Duodenal mucosa (tissue), 2 donors: ENCODE data around the gene MORF4L1.
"Not testable (repeated sequence)": the region's sequence is repeated elsewhere in the genome, so short reads cannot be mapped to it uniquely, and the experiment has no call there.

Source experiments
- H3K27ac ChIP-seq: one replicate; pipeline ENCODE4 v1.7.0; 2013; ENCODE audit warnings: low read depth, low read length
- H3K27me3 ChIP-seq, 2 donors: one replicate each; pipeline ENCODE4 v1.7.0; 2013; ENCODE audit warnings: low read length in 2 of 2, control low read depth in 1 of 2; ENCODE audit not compliant: insufficient read depth in 2 of 2, control insufficient read depth in 1 of 2
- H3K36me3 ChIP-seq, 2 donors: one replicate each; pipeline ENCODE4 v1.7.0; 2013; ENCODE audit warnings: low read length in 2 of 2, control low read depth in 1 of 2; ENCODE audit not compliant: insufficient read depth in 2 of 2, control insufficient read depth in 1 of 2
- H3K4me1 ChIP-seq, 2 donors: one replicate each; pipeline ENCODE4 v1.7.0; 2013; ENCODE audit warnings: low read length in 2 of 2, control low read depth in 1 of 2; ENCODE audit not compliant: insufficient read depth in 2 of 2, control insufficient read depth in 1 of 2
- H3K4me3 ChIP-seq, 2 donors: one replicate each; pipeline ENCODE4 v1.7.0; 2013; ENCODE audit warnings: low read length in 2 of 2, low read depth in 1 of 2
- H3K9ac ChIP-seq, 2 donors: one replicate each; pipeline ENCODE4 v1.7.0; 2013; ENCODE audit warnings: low read length in 2 of 2, low read depth in 1 of 2
- H3K9me3 ChIP-seq, 2 donors: one replicate each; pipeline ENCODE4 v1.7.0; 2013; ENCODE audit warnings: low read length in 2 of 2, control low read depth in 1 of 2; ENCODE audit not compliant: control insufficient read depth in 1 of 2

Gene MORF4L1

DNA sequence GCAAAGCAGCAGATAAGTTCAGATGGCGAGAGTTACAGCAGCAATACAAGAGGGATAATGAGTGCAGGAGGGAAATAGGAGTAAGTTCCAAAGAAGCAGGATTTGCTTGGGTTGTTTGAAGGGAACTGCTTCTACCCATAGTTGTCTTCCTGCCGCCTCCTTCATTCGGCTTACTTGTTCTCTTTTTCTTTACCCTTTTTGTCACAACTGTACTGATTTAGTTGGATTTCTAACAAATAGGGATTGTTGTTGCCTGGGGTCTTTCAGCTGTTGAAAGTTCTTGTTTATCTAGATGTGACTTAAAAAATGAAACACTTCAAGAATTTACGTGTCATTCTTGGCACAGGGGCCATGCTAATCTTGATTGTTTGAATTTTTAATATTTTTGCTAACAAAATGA lies 25.9 kb downstream of the MORF4L1 start:
- H3K36me3 ChIP-seq, result peaks cover 34 to 85% of the 10 kb centered on the region in 2 donors
- H3K4me1 ChIP-seq, result no peaks in the 10 kb centered on the region
- H3K4me3 ChIP-seq, result no peak overlapping the region
- H3K27me3 ChIP-seq, result no peaks in the 10 kb centered on the region
- no peak overlapping the region for H3K9ac ChIP-seq
- H3K9me3 ChIP-seq, result no peaks in the 10 kb centered on the region
- H3K27ac ChIP-seq, result no peak overlapping the region

DNA sequence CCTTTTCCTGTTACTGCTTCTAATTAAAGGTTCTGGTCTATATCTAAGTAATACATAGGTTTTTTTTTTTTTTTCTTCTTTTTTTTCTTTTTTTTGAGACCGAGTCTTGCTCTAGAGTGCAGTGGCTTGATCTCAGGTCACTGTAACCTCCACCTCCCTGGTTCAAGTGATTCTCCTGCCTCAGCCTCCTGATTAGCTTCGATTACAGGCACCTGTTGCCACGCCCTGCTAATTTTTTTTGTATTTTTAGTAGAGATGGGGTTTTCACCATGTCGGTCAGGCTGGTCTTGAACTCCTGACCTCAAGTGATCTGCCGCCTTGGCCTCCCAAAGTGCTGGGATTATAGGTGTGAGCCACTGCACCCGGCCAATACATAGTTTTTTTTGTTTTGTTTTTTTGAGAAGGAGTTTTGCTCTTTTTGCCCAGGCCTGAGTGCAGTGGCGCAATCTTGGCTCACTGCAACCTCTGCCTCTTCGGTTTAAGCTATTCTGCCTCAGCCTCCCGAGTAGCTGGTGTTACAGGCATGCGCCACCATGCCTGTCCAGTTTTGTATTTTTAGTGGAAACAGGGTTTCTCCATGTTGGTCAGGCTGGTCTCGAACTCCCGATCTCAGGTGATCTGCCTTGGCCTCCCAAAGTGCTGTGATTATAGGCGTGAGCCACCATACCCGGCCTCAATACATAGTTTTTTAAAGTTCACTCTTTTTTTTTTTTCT lies 28.3 kb downstream of the MORF4L1 start:
- H3K36me3 ChIP-seq, result peaks cover 21 to 85% of the 10 kb centered on the region in 2 donors
- H3K9ac ChIP-seq, H3K27me3 ChIP-seq, H3K4me1 ChIP-seq, H3K4me3 ChIP-seq, H3K27ac ChIP-seq, H3K9me3 ChIP-seq: not testable (repeated sequence)

DNA sequence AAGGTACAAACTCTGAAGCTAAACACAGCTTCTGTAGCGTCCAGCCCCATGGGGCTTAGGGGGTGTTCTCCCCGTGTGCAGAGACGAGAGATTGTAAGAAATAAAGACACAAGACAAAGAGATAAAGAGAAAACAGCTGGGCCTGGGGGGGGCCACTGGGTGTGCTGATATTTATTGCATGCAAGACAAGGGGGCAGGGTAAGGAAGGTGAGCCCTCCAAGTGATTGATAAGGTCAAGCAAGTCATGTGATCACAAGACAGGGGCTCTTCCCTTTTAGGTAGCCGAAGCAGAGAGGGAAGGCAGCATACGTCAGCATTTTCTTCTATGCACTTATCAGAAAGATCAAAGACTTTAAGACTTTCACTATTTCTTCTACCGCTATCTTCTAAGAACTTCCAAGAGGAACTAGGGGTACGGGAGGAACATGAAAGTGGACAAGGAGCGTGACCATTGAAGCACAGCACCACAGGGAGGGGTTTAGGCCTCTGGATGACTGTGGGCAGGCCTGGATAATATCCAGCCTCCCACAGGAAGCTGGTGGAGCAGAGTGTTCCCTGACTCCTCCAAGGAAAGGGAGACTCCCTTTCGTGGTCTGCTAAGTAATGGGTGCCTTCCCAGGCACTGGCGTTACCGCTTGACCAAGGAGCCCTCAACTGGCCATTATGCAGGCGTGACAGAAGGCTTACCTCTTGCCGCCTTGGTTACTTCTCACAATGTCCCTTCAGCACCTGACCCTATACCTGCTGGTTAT lies 29.8 kb downstream of the MORF4L1 start:
- peaks cover 25 to 87% of the 10 kb centered on the region in 2 donors for H3K36me3 ChIP-seq

DNA sequence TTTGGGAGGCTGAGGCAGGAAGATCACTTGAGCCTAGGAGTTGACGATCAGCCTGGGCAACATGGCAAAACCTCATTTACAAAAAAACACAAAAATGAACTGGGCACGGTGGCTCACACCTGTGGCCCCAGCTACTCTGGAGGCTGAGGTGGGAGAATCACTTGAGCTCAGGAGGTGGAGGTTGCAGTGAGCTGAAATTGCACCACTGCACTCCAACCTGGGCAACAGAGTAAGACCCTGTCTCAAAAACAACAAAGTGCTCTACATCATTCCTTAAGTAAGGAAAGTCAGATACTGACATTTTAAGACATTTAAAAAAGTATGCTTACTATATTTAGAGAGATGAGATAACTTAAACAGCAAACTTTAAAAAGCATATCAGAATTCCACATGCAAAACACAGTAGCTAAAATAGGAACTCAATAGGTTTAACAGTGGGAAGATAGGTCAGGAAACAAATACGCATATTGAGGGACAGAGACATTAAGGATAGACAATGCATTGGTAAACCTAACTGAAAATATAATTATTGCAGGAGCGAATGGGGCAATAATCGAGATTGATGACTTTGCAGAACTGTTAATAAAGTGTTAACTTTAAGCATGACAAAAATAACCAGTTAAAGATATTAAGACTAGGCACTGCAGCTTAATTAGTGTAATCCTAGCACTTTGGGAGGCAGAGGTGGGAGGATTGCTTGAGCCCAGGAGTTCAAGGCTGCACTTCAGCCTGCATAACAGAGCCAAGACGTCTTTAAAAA lies 32.1 kb downstream of the MORF4L1 start:
- H3K4me1 ChIP-seq, result no peaks in the 10 kb centered on the region
- no peak overlapping the region for H3K27ac ChIP-seq
- no peak overlapping the region for H3K9ac ChIP-seq
- no peaks in the 10 kb centered on the region for H3K9me3 ChIP-seq
- H3K27me3 ChIP-seq, result no peaks in the 10 kb centered on the region
- no peak overlapping the region for H3K4me3 ChIP-seq
- H3K36me3 ChIP-seq, result peaks cover 24 to 77% of the 10 kb centered on the region in 2 donors

More for the DNA sequence above, 29.8 kb downstream of the MORF4L1 start:
- not testable (repeated sequence) for H3K4me1 ChIP-seq, H3K27ac ChIP-seq, H3K9ac ChIP-seq, H3K27me3 ChIP-seq, H3K4me3 ChIP-seq, H3K9me3 ChIP-seq

DNA sequence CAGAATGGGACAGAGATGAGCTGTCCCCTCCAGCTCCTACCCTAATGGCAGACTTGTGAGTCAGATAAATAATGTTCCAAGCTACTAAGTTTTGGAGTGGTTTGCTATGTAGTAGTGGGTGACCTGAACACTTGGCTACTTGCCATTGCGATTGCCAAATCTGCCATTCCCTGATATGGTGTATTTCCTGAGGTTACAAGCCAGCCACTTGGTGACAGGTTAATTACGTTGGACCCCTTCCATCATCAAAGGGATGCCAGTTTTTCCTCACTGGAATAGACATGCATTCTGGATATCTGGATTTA lies 33.6 kb downstream of the MORF4L1 start:
- peaks cover 22 to 82% of the 10 kb centered on the region in 2 donors for H3K36me3 ChIP-seq
- H3K27ac ChIP-seq, result no peak overlapping the region
- no peak overlapping the region for H3K4me3 ChIP-seq
- H3K27me3 ChIP-seq, result no peaks in the 10 kb centered on the region
- no peak overlapping the region for H3K9ac ChIP-seq
- no peaks in the 10 kb centered on the region for H3K9me3 ChIP-seq
- H3K4me1 ChIP-seq, result no peaks in the 10 kb centered on the region

DNA sequence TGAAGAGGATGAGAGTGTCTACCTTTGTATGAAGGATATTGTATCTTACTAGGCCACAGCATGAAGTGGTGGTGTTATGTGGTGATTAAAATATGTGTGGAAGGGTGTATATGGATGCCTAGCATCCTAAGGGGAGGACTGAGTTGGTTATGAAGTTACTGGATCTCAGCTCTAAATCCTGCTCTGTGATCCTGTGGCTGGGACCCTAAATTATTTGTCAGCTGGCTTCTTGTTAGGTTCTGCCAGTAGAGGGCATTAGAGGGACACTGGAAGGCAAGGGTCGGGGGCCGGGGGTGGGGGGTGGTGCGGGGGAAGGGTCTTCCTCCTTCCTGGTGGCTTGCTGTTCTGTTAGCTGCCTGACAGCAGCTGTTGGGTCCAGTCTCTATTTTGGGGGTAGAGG lies 34.9 kb downstream of the MORF4L1 start:
- Histone ChIP-seq H3K4me1 (peaks cover 0 to 3% of the 10 kb centered on the region in 2 donors), H3K27me3 (no peaks in the 10 kb centered on the region), H3K27ac (no peak overlapping the region), H3K36me3 (peaks cover 22 to 76% of the 10 kb centered on the region in 2 donors), H3K9me3 (no peaks in the 10 kb centered on the region), H3K4me3 (no peak overlapping the region), H3K9ac (no peak overlapping the region)

DNA sequence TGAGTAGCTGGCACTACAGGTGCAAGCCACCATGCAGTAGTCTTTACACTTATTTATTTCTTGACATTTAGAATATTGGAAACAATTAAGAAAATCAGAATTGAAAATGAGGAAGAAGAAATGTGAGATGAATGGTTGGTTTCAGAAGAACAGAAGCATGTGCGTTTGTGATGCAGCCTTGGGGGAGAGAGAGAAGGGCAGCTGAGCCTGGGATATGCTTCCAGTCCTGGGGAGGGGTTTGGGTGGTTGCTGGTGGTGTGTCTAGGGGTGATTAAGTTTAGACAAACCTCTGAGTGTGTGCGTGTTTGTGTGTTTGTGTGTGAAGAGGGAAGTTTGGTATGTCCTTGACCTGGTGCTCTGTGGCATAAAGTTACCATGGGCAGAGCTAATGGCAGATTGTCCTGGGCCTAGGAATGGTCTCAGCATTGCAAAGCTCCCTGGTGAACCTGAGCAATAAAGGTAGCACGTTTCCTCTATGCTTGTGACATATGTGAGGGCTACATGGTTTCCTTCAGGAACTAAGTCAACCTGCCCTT lies 36.5 kb downstream of the MORF4L1 start:
- Histone ChIP-seq H3K27me3 (no peaks in the 10 kb centered on the region), H3K36me3 (peaks cover 17 to 67% of the 10 kb centered on the region in 2 donors), H3K4me1 (peaks cover 4 to 20% of the 10 kb centered on the region in 2 donors), H3K4me3 (no peak overlapping the region), H3K27ac (no peak overlapping the region), H3K9me3 (no peaks in the 10 kb centered on the region), H3K9ac (no peak overlapping the region)

DNA sequence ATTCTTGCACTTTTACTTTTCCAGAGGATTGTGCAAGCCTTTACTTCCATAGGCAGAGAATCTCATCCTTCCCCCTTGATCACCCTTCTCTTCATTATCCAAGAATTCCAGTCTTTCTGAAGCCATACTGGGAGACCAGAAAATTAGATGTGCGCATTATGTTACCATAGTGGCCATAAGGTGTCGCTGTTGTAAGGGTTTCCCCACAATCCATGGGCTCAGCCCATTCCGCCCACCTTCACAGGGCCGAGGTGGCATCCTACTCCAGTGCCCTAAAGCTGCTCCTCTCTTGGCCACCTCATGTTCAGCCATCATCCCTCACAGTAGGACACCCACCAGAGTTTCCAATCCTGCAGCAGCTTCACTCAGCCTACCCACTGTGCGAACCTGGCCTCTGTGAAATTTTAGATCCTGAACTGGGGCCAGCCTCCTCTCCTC lies 37.1 kb downstream of the MORF4L1 start:
- H3K27ac ChIP-seq, result no peak overlapping the region

DNA sequence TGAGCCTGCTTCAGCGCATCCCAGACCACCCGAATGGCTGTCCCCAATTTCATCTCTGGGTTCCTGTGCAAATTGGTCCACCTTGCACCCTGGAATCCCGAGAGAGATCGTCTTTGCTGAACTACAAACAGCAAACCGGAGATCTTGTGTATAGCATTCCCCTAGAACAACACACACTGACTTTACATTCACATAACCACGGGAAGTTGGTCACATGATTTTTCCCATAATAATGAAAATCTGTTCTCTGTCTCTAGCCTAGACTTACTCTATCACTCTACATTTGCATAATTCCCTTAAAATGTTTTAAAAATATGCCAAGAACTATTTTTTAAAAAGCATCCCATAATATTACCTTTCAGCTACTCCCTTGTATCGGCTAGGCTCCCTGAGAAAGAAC lies 37.6 kb downstream of the MORF4L1 start:
- Histone ChIP-seq H3K9ac (no peak overlapping the region), H3K27ac (no peak overlapping the region), H3K9me3 (no peaks in the 10 kb centered on the region), H3K4me1 (peaks cover 5 to 23% of the 10 kb centered on the region in 2 donors), H3K36me3 (peaks cover 19 to 60% of the 10 kb centered on the region in 2 donors), H3K4me3 (no peak overlapping the region), H3K27me3 (no peaks in the 10 kb centered on the region)

More for the DNA sequence above, 37.1 kb downstream of the MORF4L1 start:
- Histone ChIP-seq H3K4me1 (peaks cover 5 to 23% of the 10 kb centered on the region in 2 donors), H3K4me3 (no peak overlapping the region), H3K27me3 (no peaks in the 10 kb centered on the region), H3K9me3 (no peaks in the 10 kb centered on the region), H3K36me3 (peaks cover 19 to 65% of the 10 kb centered on the region in 2 donors), H3K9ac (no peak overlapping the region)

DNA sequence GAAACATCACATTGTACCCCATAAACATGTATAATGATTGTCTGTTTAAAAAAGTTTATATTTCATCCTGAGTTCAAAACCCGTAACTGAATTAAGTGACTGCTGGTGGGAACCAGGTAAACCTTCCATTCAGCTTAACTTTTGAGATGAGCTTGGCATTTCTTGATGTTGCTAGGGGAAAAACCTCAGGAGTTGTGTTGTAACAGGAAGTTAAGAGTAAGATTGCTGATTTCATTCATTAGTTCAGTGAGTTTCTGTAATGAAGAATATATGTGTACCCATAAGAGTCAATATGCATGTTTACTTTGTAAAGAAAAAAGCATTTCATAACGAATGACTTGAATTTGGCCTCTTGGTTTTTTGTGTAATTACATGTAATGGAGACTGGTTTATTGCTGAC lies 39.6 kb downstream of the MORF4L1 start:
- peaks cover 5 to 23% of the 10 kb centered on the region in 2 donors for H3K4me1 ChIP-seq
- no peaks in the 10 kb centered on the region for H3K9me3 ChIP-seq
- H3K36me3 ChIP-seq, result peaks cover 11 to 41% of the 10 kb centered on the region in 2 donors
- no peaks in the 10 kb centered on the region for H3K27me3 ChIP-seq
- H3K9ac ChIP-seq, result no peak overlapping the region
- no peak overlapping the region for H3K27ac ChIP-seq
- H3K4me3 ChIP-seq, result no peak overlapping the region
